Retina (tissue), 1 donor: Measurements from ENCODE around the gene HES7.
"Not testable (repeated sequence)": the region's sequence is repeated elsewhere in the genome, so short reads cannot be mapped to it uniquely, and the experiment has no call there.

Experiments used
- DNase-seq: peaks from one replicate; pipeline ENCODE4 v3.0.0-alpha.2; 2016

HES7 gene

GRCh38 chr17:8123695-8124349 is at the start of gene HES7:
TSS of gene HES7 (minus strand) at chr17:8124106. CDS start at chr17:8124084, 22 bp downstream.
- no peak for DNase-seq

DNA sequence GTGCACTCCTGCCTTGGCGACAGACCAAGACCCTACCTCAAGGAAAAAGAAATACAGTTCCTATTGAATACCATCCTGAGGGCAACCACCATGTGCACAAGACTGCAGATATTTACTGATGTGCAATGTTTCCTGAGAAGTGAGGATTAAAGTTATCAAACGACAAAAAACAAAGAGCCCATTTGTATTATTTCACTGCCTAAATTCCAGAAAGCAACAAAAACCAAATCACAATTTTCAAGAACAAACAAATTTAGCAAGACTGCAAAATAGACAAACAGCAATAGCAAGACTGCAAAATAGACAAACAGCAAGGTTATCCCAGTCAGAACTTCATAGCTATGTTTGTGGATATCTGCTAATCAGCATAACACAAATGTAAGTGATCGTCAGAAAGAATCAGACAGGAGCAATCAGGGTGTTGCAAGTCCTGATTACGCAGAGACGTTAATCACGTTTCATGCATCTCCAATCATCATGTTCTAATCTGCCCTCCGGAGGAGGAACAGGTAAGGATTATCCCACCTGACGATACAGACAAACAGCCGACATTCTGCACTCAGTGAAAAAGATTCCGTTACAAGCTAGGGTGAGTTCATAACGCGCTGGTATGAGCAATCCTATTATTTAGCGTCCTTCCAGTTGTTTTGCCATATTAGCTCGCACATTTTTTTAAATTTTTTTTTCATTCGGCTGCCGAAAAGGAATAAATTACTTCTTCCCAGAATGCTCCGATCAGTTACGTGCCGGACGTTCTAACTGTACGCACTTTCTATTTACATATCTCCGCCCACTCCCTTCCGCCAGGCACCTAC is 49.4 kb upstream of the HES7 start:
- DNase-seq, result peak; percentile 97

DNA sequence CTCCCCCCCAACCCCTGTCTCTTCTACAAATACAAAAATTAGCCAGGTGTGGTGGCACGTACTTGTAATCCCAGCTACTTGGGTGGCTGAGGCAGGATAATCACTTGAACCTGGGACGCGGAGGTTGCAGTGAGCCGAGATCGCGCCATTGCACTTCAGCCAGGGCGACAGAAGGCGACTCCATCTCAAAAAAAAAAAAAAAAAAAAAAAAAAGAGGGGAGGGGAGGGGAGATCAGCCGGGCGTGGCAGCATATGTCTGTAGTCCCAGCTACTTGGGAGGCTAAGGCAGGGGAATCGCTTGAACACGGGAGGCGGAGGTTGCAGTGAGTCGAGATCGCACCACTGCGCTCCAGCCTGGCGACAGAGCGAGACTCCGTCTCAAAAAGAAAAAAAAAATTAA is 46.3 kb upstream of the HES7 start:
- DNase-seq, result not testable (repeated sequence)

DNA sequence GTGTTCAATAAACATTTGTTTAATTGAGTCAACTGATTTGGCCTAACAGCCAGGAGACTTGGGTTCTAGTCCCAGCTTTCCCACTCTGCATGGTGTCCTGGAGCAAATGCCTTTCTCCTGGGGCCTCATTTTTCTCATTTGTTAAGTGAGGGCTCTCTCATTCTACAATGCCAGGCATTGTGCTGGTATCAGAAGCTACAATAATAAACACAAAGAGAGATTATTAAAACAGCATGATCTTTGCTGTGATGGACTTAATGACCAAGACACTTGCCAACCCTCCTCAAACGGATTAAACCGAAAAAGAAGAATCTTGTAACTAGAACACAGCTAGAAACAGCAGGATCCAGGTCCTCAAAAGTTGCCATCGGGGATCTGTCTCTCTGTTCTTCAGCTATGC is 43.6 kb upstream of the HES7 start:
- DNase-seq, result no peak

DNA sequence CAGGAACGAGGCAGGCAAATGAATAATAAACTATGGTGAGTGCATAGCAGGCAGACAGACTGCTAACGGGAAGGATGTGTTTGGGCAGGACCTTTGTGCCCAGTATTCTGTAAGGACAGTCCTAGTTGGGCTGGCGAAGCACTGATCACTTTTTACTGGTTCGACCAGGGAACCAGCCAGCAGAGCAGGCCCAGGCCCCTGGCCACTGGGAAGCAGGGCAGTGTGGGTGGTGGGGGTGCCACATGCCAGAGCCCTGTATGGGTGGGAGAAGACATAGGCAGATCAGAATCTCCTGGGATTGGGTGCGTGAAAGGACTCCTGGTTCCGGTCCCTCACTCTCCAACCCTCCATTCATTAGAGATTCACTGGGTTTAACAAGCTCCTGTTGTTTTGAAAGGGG is 42.8 kb upstream of the HES7 start:
- DNase-seq, result no peak

DNA sequence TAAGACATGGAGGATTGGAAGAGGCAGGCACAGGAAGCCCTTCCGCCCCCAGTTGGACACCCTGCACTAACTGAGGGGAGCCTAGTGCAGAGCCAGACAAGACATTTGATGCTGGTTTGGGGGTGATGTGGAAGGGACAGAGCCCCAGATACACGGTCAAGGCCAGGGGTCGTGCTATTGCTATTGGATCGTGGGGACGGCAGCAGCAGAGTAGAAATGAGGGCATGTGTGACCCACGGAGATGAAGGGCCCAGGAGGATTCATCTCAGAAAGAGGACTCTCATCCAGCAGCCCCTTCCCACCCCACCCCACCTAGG is 40.9 kb upstream of the HES7 start:
- DNase-seq, result no peak

GRCh38 chr17:8163978-8164814 is 40.3 kb upstream of the HES7 start:
- DNase-seq, result peak; percentile 78

- peak; percentile 72 for DNase-seq
Measured at GRCh38 chr17:8162997-8163977, 39.4 kb upstream of the HES7 start.

- DNase-seq, result peak; percentile 75
Measured at GRCh38 chr17:8162233-8162996, 38.5 kb upstream of the HES7 start, which contains the start of gene VAMP2. TSS of gene VAMP2 (minus strand) at chr17:8162948. CDS start at chr17:8162879, 69 bp downstream.

GRCh38 chr17:8161289-8162232 is 37.7 kb upstream of the HES7 start:
- DNase-seq, result no peak

GRCh38 chr17:8160741-8161221 is 36.9 kb upstream of the HES7 start:
- DNase-seq, result no peak

GRCh38 chr17:8160224-8160577 is 36.3 kb upstream of the HES7 start:
- DNase-seq, result no peak

DNA sequence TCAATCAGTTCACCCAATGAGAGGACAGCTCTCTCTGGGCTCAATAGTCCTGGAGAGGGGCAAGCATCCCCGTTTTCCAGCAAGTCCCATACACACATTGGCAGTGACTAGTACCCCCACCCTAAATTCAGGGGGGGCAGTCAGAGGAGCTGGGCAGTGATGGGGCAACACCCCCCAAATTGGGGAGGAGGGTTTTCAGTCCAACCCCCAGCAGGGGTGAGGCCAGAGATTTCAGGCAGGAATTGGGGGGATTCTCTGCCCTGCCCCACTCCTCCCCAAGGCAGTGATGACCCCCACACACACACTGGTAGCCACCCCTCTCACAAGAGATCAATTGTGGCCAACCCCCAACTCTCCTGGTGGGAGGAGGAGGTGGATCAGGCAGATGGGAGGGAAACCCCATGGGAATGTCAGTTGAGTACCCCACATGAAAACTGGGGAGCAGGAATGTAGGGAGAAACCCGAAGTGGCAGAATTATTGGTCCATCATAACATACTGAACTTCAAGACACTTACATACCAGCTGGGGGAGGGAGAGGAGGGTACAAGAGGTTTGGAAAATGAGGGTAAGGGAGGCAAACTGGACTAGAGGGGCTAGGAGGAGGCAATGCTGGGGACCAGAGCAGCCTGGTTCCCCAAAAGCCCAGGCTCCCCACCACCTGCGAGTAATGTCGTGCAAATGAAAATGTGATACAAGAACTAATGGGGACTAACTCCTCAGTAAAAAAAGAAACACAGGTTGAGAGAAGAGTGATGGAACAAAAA is 35.7 kb upstream of the HES7 start:
- no peak for DNase-seq

GRCh38 chr17:8159032-8159400 is 35.1 kb upstream of the HES7 start:
- DNase-seq, result no peak

DNA sequence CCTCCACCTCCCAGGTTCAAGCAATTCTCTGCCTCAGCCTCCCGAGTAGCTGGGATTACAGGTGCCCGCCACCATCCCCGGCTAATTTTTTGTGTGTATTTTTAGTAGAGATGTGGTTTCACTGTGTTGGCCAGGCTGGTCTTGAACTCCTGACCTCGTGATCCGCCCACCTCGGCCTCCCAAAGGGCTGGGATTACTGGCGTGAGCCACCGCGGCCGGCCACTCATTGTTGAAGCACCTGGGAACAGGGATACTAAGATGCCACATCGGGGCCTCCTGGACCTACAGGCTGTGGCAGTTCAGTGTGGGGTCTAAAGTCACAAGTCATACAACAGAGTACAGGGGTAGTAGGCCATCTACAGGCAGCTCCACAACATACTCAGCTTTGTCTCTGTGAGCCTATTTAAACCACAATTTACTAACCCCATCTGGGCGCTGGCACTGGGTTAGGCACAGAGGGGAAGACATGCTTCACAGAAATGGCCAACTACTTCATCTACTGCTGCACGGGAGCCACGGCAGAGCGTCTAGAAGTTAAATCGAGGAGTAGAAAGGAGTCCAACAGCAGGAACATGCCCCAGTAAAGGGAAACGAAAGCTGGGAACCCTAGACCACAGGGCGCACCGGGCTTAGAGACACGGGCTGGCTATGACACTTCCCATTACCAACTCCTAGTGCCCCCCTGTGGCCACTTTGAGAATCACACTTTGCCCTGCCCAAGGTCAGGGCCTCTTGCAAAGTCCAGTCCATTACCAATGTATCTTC is 34.5 kb upstream of the HES7 start:
- DNase-seq, result peak; percentile 86

GRCh38 chr17:8156246-8156992 is 32.5 kb upstream of the HES7 start:
- peak; percentile 100 for DNase-seq

DNA sequence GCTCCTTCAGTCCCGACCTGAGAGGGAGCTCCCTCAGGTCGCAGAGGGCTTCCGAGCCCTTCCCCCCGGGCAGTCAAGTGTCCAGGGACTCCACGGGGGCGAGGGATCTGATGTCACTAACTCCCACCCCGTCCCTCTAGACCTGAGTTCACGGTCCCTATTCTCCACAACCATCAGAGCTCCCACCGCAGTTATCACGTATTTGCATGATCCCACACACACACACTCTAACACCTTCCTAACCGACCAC is 32.0 kb upstream of the HES7 start:
- DNase-seq, result no peak
